LNCAP (cell line): ENCODE measurements around the gene NOL4L.

ENCODE experiments used
- TF ChIP-seq, protein P1 (sequence below): fragments of 450-650 bp; IDR thresholded peaks from 2 replicates; pipeline ENCODE4 v1.5.1; 2017; ENCODE audit warnings: mild to moderate bottlenecking

Gene NOL4L

DNA sequence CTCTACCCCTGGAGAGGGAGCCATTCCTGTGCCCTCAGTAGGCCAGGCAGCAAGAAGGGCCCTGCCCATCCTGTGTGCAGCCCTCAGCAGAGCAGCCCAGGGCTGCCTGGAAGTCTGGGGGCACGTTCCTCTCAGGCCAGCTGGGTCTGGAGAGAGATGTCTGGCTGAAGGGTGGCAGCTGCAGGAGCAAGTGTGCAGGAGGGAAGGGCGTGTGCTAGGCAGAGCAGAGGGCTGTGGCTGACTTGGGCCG, 62.7 kb downstream of the NOL4L start:
- TF ChIP-seq, protein P1, sequence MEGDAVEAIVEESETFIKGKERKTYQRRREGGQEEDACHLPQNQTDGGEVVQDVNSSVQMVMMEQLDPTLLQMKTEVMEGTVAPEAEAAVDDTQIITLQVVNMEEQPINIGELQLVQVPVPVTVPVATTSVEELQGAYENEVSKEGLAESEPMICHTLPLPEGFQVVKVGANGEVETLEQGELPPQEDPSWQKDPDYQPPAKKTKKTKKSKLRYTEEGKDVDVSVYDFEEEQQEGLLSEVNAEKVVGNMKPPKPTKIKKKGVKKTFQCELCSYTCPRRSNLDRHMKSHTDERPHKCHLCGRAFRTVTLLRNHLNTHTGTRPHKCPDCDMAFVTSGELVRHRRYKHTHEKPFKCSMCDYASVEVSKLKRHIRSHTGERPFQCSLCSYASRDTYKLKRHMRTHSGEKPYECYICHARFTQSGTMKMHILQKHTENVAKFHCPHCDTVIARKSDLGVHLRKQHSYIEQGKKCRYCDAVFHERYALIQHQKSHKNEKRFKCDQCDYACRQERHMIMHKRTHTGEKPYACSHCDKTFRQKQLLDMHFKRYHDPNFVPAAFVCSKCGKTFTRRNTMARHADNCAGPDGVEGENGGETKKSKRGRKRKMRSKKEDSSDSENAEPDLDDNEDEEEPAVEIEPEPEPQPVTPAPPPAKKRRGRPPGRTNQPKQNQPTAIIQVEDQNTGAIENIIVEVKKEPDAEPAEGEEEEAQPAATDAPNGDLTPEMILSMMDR: no peak

DNA sequence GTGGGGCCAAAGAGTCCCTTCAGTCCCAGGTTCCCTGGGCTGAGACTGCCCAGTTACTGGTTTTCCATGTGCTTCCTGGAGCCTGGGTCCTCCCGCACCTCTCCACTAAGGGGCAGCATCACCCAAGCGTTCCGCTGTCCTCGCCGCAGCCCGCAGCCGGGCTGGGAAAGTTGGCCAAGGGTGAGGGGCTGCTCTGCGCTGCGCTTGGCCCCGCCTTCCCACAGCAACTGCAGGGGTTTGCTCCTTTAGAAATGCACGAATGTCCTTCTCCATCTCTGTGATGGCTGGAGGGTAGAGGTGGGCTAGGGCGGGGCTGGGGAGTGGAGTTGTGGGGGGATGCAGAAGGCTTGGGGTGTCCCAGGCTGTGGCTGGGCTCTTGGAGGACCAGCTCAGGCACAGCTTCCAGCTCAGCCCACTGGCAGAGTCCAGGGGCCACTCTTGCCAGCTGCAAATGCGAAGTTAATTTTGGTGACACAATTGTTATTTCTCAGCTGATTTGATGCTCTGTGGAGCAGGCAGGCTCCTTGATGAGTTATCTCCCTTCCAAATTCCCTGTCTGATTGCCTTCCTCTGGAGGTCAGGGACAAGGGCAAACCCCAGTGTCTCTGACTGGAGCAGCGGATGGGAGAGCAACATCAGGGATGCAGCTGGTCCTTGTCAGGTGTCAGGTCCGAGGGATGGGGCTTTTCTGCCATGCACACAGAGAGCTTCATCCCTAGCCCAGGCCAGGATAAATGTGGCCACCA, 63.2 kb downstream of the NOL4L start:
- TF ChIP-seq, protein P1: peak; percentile 85

DNA sequence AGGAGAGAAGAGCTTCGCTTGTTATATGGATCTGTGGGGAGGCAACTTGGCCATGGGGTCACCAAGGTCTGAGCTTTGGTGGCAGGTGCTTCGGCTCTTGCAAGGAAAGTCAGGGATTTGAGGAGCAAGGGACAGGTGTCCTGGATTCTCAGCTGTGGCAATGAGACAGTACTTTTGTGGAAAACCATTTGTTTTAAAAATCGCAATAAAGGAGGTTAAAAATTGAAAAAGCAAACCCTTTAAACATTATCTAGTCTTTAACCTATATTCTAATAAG, 64.3 kb downstream of the NOL4L start:
- TF ChIP-seq, protein P1: no peak

DNA sequence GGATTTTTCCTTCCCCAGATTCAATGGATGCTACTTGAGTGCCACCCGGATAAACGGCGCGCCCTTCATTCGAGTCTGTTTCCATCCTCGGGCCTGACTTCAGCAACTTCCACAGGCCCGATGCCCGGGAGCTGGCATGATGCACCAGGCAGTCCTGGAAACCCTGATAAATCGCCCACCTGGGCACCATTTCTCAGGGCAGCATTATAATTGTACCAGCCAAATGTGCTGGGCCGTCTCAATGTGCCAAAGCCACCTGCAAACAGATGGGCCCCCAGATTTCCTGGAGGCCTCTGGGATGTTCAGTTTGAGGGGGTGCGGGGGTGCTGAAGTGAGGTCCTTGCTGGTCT, 65.8 kb downstream of the NOL4L start:
- TF ChIP-seq, protein P1: no peak

DNA sequence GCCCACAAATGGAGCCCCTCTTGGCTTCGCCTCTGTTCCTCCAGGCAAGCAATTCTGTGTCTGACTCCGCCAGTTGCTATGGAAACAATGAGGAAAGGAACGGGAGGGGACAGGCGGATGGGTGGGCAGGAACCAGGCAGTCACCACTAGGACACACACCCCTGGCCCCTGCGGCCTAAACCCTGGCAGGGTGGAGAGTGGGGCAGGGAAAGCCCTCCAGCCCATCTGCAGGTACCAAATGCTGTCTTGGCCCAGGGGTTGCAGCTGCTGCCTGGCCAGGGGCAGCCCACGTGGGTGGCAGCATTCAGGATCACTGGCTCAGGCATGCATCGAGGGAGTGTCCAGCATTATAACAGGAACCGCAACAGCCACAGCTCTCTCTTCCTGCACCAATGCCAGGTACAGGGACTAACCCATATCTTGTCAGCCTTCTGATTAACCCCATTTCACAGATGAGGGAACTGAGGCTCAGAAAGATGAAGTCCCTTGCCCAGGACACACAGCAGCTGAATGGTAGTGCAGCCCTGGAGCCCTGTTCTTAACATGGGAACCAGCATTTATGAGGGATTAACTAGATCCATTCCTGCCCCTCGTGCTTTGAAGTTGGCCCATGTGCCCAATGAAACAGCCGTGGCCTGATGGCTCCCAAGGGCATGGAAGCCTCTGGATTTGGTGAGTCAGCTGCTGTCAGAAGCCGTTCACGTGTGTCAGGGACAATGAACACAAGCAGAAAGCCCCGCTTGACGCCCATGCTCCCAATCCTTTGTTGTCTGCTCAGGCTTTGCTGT, 66.3 kb downstream of the NOL4L start:
- TF ChIP-seq, protein P1: no peak

DNA sequence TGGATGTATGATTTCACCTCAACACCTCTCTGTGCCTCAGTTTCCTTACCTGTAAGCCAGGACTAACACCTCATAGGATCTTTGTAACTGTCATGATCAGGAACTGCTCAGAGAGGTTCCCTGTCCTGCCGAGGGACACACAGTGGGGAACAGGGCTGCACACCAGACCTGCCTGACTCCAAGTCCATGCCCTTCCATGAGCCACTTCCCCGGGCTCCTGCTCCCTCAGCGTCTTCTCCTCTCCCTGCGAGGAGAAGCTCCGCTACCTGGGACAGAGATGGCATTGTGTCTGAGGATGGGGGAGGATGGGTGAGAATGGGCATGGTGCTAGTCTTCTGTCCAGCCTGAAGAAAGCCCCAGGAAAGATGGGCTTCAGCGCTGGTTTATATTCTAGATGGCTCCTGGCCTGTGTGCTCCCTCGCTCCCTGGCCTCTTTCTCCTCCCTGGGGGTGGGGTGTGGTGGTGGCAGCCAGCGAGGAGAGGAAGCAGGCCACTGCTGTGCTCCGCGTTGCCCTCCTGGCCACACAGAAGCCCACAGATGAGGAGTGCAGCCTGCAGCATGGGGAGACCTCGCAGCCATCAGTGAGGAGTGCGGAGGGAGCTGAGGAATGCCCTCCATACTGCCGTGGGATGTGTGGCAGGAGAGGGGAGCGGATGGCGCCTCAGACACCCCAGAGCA, 67.1 kb downstream of the NOL4L start:
- TF ChIP-seq, protein P1: no peak

DNA sequence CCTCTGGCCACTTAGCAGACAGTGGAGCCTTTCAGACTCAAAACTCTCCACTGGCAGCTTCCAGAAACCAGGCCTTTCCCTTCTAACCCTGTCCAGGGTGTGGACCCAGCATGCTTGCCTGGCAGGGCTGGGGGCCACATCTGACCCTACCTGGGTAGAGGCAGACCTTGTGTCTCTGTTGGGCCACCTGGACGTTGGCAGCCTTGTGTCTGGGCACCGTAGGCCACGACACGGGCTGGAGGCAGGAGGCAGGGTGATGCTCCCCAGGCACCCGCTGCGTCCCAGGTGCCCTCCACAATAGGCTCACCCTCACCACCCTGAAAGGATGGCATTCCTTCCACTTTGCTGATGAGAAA, 67.6 kb downstream of the NOL4L start:
- TF ChIP-seq, protein P1: no peak
